GM19328 (cell line): ENCODE data around the gene C2CD2L.
"Not testable (repeated sequence)": the region's sequence is repeated elsewhere in the genome, so short reads cannot be mapped to it uniquely, and the experiment has no call there.

Experiments
- ATAC-seq: cut with Tn5 transposase; IDR thresholded peaks from one replicate; pipeline ENCODE4 v1.9.1; 2021; ENCODE audit warnings: mild to moderate bottlenecking, moderate library complexity; ENCODE audit not compliant: unreplicated experiment

Gene C2CD2L

DNA sequence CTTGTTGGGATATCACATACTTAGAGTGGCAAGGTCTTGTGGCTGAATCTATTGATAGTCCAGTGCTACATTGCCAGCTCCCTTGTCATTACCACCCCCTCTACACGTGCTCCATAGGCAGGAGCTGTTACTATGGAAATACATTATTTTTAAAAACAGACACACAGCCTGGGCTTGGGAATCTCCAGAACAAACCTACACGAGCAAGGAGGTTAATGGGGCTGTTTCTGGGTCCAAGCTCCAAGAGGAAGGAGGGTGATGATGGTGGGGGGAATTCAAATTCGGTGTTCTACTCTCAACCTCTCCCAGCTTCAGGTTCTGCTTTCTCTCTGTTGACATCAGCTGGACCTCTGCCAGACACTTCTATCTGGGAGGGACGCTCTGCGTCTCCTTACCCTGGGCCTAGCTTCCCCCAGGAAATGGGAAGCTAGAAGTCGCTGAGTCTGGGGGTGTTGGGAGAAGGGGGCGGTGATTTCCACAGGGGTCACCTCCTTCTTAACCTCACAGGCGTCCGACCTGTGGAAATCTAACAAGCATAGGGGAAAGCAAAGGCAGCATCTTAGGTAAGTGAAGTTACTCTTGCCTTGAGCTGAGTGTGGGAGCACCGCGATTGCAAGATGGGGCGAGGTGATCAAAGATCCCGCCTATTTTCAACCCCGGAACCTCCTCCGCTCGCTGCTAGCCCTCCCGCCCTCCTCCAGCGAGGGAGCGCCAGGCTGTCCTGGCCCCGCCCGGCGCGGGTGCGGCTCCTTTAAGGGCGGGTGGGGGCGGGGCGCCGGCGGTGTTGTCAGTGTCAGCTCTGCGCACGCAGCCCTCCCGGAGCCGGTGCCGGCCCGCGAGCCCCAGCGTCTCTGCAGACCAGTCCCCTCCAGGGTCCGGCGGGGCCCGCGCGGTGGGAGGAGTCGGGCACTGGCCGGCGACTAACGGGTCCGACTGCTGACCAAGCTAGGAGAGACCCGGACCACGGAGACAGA, at the start of gene C2CD2L:
C2CD2L (plus strand) TSS at position 781 of the 974 bp plus-strand sequence. CDS start 398 bp downstream, outside the sequence.
- no peak for ATAC-seq

DNA sequence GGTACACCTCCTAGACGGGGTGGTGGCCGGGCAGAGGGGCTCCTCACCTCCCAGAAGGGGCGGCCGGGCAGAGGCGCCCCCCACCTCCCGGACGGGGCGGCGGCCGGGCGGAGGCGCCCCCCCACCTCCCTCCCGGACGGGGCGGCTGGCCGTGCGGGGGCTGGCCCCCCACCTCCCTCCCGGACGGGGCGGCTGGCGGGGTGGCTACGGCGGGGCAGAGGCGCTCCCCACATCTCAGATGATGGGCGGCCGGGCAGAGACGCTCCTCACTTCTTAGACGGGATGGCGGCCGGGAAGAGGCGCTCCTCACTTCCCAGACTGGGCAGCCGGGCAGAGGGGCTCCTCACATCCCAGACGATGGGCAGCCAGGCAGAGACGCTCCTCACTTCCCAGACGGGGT, 48.0 kb upstream of the C2CD2L start:
- ATAC-seq, result not testable (repeated sequence)

- ATAC-seq, result no peak
Measured at GRCh38 chr11:119061256-119061655, 45.9 kb upstream of the C2CD2L start.

GRCh38 chr11:119062779-119063178, 44.4 kb upstream of the C2CD2L start:
- ATAC-seq, result no peak

DNA sequence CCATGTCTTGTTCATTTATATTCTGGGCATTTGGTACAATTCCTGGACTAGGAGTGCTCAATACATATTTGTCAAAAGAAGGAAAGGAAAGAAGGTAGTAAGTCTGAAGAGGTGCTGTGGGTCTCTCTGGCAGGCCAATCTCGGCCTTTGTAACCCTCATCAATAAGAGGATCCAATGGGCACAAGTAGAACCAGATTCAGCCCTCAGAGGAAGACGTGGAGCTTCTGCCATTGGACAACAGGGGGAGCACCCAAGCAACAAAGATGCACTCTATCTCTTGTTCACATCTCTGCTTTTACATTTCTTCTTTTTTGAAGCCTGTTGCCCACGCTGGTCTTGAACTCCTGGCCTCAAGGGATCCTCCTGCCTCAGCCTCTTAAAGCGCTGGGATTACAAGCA, 41.8 kb upstream of the C2CD2L start:
- ATAC-seq, result no peak

GRCh38 chr11:119067371-119068222, 39.5 kb upstream of the C2CD2L start, which contains the start of gene VPS11:
TSS of gene VPS11 (plus strand) at chr11:119067818. CDS start at chr11:119067824, 6 bp downstream.
- ATAC-seq, result peak; percentile 86

DNA sequence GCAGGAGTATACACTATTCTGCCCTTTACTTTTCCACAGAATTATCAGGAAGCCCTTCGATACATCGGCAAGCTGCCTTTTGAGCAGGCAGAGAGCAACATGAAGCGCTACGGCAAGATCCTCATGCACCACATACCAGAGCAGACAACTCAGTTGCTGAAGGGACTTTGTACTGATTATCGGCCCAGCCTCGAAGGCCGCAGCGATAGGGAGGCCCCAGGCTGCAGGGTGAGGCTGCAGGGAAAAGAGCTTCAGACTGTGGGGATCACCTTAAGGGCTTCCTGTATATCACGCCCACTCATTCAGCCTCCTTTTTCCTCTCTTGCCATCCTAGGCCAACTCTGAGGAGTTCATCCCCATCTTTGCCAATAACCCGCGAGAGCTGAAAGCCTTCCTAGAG, 29.3 kb upstream of the C2CD2L start:
- no peak for ATAC-seq

DNA sequence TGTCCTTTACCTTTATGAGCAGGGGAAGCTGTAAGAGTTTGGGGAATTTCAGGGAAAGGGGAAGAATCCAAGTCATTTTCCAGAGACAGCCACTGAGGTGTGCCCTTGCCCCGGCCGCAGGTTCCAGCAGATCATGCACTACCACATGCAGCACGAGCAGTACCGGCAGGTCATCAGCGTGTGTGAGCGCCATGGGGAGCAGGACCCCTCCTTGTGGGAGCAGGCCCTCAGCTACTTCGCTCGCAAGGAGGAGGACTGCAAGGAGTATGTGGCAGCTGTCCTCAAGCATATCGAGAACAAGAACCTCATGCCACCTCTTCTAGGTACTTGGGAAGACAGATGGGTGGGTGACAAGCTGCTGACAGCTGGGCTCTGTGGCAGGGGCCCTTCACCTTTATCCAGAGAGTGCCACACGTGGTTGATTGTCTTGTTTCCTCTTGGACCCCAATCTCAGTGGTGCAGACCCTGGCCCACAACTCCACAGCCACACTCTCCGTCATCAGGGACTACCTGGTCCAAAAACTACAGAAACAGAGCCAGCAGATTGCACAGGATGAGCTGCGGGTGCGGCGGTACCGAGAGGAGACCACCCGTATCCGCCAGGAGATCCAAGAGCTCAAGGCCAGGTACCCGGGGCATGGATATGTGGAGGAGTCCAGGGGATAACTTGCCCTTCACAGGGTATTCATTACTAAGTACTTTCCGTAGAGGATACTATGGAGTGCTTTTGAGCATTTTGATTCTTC, 28.3 kb upstream of the C2CD2L start:
- ATAC-seq, result no peak

DNA sequence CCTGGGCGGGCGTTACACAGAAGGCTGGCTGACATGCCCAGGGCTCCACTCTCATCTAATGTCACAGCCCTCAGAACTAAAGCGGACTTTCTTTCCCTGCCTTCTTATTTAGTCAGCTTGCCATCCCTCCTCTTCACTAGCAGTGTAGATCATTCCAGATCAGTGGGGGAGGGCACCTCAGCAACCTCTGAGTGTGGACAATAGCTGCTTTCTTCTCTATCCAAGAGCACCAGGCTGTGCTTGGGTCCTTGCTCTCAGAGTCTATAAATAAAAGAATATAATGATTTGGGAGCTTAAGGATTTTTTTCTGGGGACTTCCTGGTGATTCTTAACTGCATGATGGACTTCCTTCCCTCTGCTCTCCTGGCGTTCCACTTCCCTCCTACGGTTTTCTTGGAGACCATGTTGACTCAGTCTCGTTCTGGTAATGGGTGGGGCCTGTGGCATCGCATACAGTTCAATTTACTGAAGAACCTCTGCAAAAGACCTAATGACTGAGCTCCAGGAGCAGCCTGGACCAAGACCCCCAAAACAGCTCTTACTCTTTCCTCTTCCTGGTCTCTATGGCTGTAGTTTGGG, 25.4 kb upstream of the C2CD2L start:
- no peak for ATAC-seq

- peak; percentile 83 for ATAC-seq
Measured at GRCh38 chr11:119084663-119085436, 22.3 kb upstream of the C2CD2L start, which contains the start of gene HMBS. TSS of gene HMBS (plus strand) at chr11:119084881. CDS start at chr11:119085034, 153 bp downstream.

GRCh38 chr11:119085437-119085847, 21.7 kb upstream of the C2CD2L start:
- ATAC-seq, result no peak

DNA sequence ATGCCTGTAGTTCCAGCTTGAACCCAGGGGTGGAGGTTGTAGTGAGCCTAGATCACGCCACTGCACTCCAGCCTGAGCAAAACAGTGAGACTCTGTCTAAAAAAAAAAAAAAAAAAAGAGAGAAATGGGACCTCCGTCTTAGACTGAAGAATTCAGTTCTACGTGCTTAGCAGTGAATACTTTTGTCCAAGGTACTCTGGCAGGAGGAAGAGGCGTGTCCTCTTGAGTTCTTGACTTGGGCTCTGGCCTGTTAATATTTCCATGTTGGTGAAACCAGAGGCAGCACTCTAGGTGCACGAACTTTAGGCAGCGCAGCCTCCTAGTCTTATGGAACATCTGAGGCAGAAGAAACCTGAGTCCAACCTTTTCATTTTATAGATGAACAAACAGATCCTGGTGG, 20.0 kb upstream of the C2CD2L start:
- no peak for ATAC-seq

DNA sequence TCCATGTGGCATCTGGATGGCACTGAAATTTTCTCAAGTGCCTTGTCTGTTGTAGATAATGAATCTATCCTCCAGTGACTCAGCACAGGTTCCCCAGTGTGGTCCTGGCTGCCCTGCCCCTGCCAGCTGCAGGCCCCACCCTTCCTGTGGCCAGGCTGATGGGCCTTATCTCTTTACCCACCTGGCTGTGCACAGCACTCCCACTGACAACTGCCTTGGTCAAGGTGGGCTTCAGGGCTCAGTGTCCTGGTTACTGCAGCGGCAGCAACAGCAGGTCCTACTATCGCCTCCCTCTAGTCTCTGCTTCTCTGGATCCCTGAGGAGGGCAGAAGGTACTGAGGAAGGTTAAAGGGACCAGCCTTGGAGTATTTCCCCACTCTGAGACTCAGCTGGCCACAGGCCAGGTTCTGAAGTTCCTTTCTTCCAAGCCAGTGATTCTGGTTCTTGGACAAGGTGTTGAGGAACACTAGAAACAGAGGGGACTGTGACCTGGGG, 19.4 kb upstream of the C2CD2L start:
- no peak for ATAC-seq

DNA sequence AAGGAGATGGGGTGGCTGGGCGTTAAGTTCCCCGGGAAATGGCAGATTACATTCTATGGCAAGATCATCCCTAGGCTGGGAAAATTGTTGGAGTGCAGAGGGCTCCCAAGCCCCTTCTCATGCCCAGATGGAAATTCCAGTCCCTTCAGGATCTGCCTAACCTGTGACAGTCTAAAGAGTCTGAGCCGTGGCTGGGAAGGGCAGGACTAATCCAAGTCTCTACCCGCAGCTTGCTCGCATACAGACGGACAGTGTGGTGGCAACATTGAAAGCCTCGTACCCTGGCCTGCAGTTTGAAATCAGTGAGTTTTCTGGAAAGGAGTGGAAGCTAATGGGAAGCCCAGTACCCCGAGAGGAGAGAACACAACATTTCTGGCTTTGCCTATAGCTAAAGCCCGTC, 18.7 kb upstream of the C2CD2L start:
- no peak for ATAC-seq

DNA sequence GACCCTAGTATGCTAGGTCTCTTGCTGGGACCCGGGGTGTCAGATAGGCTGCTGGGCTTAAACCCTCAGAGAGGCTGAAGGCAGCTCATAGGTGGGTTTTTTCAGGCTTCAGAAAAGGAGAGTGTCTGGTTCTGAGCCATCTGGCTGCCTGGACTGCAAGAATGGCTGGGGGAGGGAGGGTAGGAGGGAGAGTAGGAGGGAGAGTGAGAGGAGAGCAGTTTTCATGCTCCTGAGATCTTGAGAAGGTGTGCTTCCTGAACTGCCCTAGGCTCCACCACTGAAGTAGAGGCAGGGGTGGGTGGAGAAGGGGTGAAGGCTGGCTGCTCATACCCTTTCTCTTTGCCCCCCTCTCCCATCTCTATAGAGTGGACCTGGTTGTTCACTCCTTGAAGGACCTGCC, 17.8 kb upstream of the C2CD2L start:
- ATAC-seq, result no peak

- ATAC-seq, result no peak
Measured at GRCh38 chr11:119091178-119091577, 16.0 kb upstream of the C2CD2L start.

DNA sequence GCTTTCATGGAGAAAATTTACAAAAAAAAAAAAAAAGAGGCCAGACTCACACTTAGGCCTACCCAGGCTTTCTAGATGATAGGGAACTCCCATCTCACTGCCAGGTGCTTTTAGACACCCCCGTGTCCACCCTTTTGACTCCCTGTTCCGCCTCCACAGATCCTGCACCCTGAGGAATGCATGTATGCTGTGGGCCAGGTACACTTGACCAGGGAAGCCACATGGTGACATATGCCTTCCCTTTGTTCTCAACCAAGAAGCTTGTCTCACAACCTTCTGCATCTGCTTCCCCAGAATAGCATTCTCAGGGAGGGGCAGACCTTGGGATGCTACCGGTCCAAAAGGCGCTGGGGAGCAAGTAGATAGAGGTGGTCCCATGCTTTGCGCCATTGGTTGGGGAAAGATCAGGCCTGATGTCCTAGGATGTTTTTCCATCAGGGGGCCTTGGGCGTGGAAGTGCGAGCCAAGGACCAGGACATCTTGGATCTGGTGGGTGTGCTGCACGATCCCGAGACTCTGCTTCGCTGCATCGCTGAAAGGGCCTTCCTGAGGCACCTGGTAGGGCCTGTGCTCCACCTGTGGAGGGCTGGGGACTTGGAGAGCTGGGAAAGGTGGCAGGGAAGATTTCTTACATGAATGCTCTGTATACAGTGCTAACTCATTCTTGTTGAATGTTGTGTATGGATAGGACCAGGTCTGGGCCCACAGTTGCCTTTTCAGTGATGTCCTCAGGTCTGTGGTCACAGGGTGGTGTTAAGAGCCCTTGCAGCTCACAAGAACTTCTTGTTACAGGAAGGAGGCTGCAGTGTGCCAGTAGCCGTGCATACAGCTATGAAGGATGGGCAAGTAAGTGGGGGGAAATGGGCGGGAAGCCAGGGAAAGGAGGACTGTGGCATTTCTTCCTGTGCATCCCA, 14.9 kb upstream of the C2CD2L start:
- no peak for ATAC-seq
